Colonic mucosa (tissue), 4 donors: Measurements from ENCODE around the gene MERTK. TPM values are rescaled to one million over a fixed set of nuclear protein-coding genes. Genes with fewer than 3 reads are reported as not detected.

ENCODE experiments used
- DNase-seq: peaks from one replicate; pipeline ENCODE4 v3.0.0-alpha.2; 2020
- H3K27ac ChIP-seq: fragments of 200-600 bp; one replicate; pipeline ENCODE4 v1.8.0; 2021
- H3K27me3 ChIP-seq: fragments of 200-600 bp; one replicate; pipeline ENCODE4 v1.8.0; 2021
- H3K36me3 ChIP-seq: fragments of 200-600 bp; one replicate; pipeline ENCODE4 v1.8.0; 2021
- H3K4me1 ChIP-seq: fragments of 200-600 bp; one replicate; pipeline ENCODE4 v1.8.0; 2021; ENCODE audit warnings: mild to moderate bottlenecking
- H3K4me3 ChIP-seq: fragments of 200-600 bp; one replicate; pipeline ENCODE4 v1.8.0; 2021
- H3K9ac ChIP-seq, 2 donors: one replicate each; pipeline ENCODE4 v1.7.0; 2013; ENCODE audit warnings: control low read depth in 2 of 2, low read depth in 2 of 2, low read length in 2 of 2
- H3K9me3 ChIP-seq: fragments of 200-600 bp; one replicate; pipeline ENCODE4 v1.8.0; 2021
- CTCF ChIP-seq: fragments of 200-600 bp; IDR thresholded peaks from one replicate; pipeline ENCODE4 v1.8.0; 2022; ENCODE audit warnings: antibody characterized with exemption, mild to moderate bottlenecking
- intact Hi-C: fragments of 100-400 bp; cut with DNase I; formaldehyde crosslinking; loops from one replicate; pipeline ENCODE4 v1.14.1; 2022
- total RNA-seq, 2 donors: library from RNA; stranded (reverse); fragmentation: NEBNext Ultra II Directional in 1 of 2; extraction: Animal tissue kit (Norgen Biotek cat#: 25700) in 1 of 2; gene quantifications; one replicate each; pipeline ENCODE4 v1.2.1, GENCODE V29; 2021
- donor health status: healthy.
- donor health status: DM: no; HTN: no; CAD: no.
- donor health status: DM: no; HTN: no; CAD: no.

MERTK gene
- total RNA-seq, 2 donors from 2014 or later, result 3.9 TPM

DNA sequence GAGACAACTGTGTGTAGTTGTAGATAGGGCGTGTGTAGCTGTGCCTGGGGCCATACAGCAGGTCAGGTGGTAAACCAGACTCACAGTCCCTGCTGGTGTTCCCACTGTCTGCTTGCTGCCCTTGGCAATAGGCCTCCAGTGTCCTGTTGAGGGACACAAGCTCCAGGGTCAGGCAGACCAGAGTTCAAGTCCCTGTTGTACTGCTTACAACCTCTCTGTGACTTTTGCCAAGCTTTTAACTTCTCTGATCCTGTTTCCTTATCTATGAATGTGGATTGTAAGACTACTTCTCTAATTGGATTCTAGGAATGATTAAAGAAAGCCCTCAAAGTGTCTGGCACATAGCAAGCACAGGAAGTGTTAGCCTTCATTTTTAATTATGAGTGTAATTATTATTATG, 68.6 kb downstream of the MERTK start:
- no peaks in the 10 kb centered on the region for H3K36me3 ChIP-seq
- no peak overlapping the region for H3K9ac ChIP-seq
- no peaks in the 10 kb centered on the region for H3K27me3 ChIP-seq
- TF ChIP-seq CTCF, result no peak
- H3K4me1 ChIP-seq, result no peaks in the 10 kb centered on the region
- no peaks in the 10 kb centered on the region for H3K9me3 ChIP-seq
- no peak for DNase-seq
- no peak overlapping the region for H3K4me3 ChIP-seq
- H3K27ac ChIP-seq, result no peak overlapping the region
- intact Hi-C loops, result loop anchor here (10.0 kb wide), 1 partner anchor 62 kb away; no protein-coding TSS in a partner anchor

DNA sequence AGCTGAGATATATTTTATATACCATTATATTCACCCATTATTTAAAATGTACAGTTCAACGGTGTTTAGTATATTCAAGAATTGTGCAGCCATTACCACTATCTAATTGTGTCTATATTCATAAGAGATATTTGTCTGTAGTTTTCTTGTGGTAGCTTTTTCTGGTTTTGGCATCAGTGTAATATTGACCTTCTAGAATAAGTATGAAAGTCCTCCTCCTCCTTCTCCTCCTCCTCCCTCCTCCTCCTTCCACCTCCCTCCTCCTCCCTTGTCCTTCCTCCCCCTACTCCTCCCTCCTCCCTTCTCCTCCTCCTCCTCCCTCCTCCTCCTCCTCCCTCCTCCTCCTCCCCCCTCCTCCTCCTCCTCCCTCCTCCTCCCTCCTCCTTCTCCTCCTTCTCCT, 72.0 kb downstream of the MERTK start:
- no peaks in the 10 kb centered on the region for H3K27me3 ChIP-seq
- H3K27ac ChIP-seq, result no peak overlapping the region
- H3K36me3 ChIP-seq, result no peaks in the 10 kb centered on the region
- H3K4me1 ChIP-seq, result no peaks in the 10 kb centered on the region
- TF ChIP-seq CTCF, result no peak
- no peak for DNase-seq
- intact Hi-C loops, result no loop called here
- no peak overlapping the region for H3K9ac ChIP-seq
- H3K4me3 ChIP-seq, result no peak overlapping the region
- no peaks in the 10 kb centered on the region for H3K9me3 ChIP-seq

- no peak overlapping the region for H3K4me3 ChIP-seq
- no peak overlapping the region for H3K9ac ChIP-seq
- no peak for TF ChIP-seq CTCF
- H3K4me1 ChIP-seq, result no peaks in the 10 kb centered on the region
- no peak overlapping the region for H3K27ac ChIP-seq
- H3K9me3 ChIP-seq, result no peaks in the 10 kb centered on the region
- H3K27me3 ChIP-seq, result no peaks in the 10 kb centered on the region
- peak; percentile 23 for DNase-seq
- intact Hi-C loops, result no loop called here
- no peaks in the 10 kb centered on the region for H3K36me3 ChIP-seq
These were observed 74.7 kb downstream of the MERTK start for GRCh38 chr2:111972955-111973565.

DNA sequence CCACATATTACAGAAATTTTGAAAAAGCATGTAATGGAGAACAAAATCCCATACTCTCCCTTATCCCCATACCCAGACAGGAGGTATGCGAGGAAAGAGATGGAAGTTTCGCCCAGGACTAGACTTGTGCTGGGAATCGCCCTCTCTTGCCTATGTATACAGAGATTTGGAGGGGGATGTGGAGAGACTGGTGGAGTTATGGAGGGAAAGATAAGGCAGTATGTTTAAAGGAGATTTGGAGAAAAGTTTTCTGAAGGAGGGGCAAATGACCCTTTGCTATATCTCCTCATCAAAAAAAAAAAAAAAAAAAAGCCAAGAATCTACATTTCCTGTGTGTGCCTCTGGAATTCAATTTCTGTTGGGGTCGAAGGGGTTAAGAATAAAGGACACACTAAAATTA, 75.3 kb downstream of the MERTK start:
- H3K4me3 ChIP-seq, result no peak overlapping the region
- H3K27me3 ChIP-seq, result no peaks in the 10 kb centered on the region
- no peak for DNase-seq
- H3K9me3 ChIP-seq, result no peaks in the 10 kb centered on the region
- no peak for TF ChIP-seq CTCF
- no peaks in the 10 kb centered on the region for H3K36me3 ChIP-seq
- intact Hi-C loops, result no loop called here
- H3K27ac ChIP-seq, result no peak overlapping the region
- H3K9ac ChIP-seq, result no peak overlapping the region
- H3K4me1 ChIP-seq, result no peaks in the 10 kb centered on the region

DNA sequence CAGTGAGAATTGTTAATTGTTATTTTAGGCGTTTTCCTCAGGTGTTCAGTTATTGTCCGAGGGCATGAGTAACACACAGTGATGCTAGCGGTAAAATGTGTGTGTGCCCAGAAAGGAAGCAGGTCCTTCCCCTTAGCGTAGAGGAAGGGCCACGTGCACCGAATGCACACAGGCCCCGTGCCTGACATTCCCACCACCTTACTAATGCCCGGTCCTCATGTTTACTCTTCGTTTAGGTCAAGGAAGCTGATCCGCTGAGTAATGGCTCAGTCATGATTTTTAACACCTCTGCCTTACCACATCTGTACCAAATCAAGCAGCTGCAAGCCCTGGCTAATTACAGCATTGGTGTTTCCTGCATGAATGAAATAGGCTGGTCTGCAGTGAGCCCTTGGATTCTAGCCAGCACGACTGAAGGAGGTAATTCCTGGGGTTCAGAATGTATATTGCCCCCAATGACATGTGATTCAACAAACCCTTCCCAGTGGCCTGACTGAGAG, 76.7 kb downstream of the MERTK start:
- no peak for TF ChIP-seq CTCF
- Histone ChIP-seq H3K36me3 (no peaks in the 10 kb centered on the region), H3K27me3 (no peaks in the 10 kb centered on the region), H3K4me3 (no peak overlapping the region), H3K9ac (no peak overlapping the region), H3K4me1 (no peaks in the 10 kb centered on the region), H3K9me3 (no peaks in the 10 kb centered on the region), H3K27ac (no peak overlapping the region)
- DNase-seq, result no peak
- intact Hi-C loops, result no loop called here
